Vagina (tissue), 2 donors: ENCODE measurements around the gene AGER.

Source experiments
- CTCF ChIP-seq, 3 experiments: fragments of 450-650 bp in 2 of 3; fragments of 200-600 bp in 1 of 3; sonication (generic) in 1 of 3; IDR thresholded peaks; one replicate each; pipeline ENCODE4 v1.5.1; 2017 to 2019; ENCODE audit warnings: antibody characterized with exemption in 3 of 3, mild to moderate bottlenecking in 2 of 3, moderate library complexity in 2 of 3
- POLR2A ChIP-seq, 2 donors: fragments of 450-650 bp; IDR thresholded peaks; one replicate each; pipeline ENCODE4 v1.6.1; 2017; ENCODE audit warnings: antibody characterized with exemption in 2 of 2, mild to moderate bottlenecking in 2 of 2, moderate library complexity in 2 of 2
- POLR2AphosphoS5 ChIP-seq, 2 donors: sonication (generic); formaldehyde crosslinking; IDR thresholded peaks; one replicate each; pipeline ENCODE4 v1.9.0; 2017; ENCODE audit warnings: antibody characterized with exemption in 2 of 2, mild to moderate bottlenecking in 2 of 2, low read depth in 1 of 2; ENCODE audit not compliant: insufficient read depth in 1 of 2

DNA sequence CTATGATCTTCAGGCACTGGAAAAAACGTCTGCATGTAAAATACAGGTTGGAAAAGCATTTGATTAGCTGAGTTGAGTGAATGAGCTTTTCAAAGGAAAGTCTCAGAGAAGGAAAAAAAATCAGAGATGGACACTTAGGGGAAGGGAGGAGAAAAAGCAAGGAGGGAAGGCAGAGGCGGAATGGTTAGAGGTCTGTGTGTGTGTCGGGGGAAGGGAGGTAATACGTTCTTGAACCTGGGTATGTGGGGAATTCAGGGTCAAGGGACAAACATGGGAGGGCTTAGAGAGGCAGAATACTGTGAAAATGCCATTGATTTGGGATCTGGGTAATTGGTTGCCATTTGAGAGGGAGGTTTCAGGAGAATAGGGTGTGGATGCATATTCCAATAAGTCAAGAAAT lies 37.4 kb downstream of the AGER start:
- TF ChIP-seq CTCF (IDR thresholded peaks at IDR 0.05) (no peak), POLR2AphosphoS5 (IDR thresholded peaks at IDR 0.05; ENCODE audit: insufficient read depth in 1 of 2, low read depth in 1 of 2) (no peak), POLR2A (IDR thresholded peaks at IDR 0.05) (no peak)
